GM19023 (cell line): ENCODE data around the gene N4BP2L1.
"Not testable (repeated sequence)": the region's sequence is repeated elsewhere in the genome, so short reads cannot be mapped to it uniquely, and the experiment has no call there.

Experiments used
- ATAC-seq: cut with Tn5 transposase; IDR thresholded peaks from one replicate; pipeline ENCODE4 v1.9.1; 2021; ENCODE audit warnings: mild to moderate bottlenecking, moderate library complexity; ENCODE audit not compliant: unreplicated experiment

Gene N4BP2L1

DNA sequence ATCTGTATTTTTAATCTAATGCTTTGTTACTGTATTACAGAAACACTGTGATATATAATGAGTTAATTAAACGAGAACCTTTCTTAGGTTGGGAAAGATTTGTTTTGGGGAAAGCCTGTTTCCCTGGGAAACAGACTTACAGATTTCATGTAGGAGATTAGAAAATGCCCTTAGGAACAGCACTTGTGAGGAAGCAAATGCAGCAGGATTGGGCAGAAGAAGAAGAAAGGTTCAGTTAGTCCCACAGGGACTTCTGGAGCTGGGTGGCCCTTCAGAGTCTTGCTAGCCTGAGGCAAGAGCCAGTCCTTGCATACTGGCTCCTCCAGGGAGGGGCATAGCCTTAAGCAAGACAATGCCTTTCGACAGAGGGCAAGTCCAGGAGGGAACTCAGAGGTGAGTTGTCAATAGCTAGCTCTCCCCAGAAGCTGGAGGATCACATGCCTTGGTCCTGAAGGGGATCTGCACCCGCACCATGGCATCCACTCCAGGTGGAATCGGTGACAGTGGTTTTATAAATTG lies 36.8 kb downstream of the N4BP2L1 start:
- no peak for ATAC-seq

DNA sequence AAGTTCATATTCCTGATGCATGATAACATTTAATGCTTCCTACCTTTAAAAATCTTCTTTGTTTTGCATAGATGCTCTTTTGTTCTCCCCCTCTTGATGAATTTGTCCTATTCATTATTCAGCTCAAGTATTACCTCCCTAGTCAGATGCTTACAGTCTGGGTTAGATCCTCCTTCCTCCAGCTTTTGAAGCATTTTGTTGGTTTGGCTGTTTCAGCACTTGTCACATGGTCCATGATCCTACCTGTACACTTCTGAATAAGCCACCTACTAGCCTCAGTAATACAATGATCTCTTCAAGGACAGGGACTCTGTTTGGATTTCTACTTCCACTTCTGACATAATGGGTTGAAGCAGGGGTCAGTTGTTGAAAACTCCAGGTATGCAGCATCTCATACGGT lies 37.4 kb downstream of the N4BP2L1 start:
- no peak for ATAC-seq

DNA sequence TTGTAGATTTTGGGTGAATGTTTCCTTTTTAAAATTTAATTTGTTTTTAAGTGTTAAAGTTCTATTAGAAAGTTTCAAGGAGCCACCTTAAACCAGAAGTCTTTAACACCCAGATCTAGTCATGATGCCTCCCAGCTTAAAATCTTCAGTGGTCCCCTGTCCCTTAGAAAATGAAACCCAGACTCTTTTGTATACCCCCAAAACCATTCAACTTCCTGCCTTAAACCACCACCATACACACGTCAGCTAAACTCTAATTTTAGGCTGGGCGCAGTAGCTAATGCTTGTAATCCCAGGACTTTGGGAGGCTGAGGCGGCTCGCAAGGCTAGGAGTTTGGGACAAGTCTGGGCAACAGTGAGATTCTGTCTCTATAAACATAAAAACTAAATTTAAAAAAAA lies 37.9 kb downstream of the N4BP2L1 start:
- no peak for ATAC-seq

DNA sequence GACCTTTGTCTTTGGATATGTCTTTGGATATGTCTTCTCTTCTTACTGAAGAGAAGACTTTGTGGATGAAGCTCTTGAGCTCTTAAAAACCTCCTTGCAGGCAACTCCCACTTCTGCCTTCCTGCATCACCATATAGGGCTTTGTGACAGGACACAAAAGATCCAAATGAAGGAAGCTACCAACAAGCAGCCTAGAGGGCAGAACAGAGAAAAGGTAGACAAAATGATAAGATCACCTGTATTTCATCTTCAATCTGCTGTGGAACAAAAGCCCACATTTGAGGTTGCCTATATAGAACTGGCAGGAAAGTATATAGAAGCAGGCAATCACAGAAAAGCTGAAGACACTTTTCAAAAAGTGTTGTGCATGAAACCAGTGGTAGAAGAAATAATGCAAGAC lies 42.5 kb downstream of the N4BP2L1 start:
- ATAC-seq = no peak

DNA sequence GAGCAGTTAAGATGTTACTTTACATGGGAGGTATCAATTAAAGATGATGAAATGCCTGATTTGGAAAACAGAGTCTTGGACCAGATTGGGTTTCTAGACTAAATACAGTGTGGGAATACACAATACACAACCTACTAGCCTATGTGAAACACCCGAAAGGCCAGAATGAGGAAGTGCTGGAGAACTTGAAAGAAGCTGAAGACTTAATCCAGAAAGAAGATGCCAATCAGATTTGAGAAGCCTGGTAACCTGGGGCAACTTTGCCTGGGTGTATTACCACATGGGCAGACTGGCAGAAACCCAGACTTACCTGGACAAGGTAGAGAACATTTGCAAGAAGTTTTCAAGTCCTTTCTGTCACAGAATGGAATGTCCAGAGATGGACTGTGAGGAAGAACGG lies 43.2 kb downstream of the N4BP2L1 start:
- ATAC-seq = no peak

DNA sequence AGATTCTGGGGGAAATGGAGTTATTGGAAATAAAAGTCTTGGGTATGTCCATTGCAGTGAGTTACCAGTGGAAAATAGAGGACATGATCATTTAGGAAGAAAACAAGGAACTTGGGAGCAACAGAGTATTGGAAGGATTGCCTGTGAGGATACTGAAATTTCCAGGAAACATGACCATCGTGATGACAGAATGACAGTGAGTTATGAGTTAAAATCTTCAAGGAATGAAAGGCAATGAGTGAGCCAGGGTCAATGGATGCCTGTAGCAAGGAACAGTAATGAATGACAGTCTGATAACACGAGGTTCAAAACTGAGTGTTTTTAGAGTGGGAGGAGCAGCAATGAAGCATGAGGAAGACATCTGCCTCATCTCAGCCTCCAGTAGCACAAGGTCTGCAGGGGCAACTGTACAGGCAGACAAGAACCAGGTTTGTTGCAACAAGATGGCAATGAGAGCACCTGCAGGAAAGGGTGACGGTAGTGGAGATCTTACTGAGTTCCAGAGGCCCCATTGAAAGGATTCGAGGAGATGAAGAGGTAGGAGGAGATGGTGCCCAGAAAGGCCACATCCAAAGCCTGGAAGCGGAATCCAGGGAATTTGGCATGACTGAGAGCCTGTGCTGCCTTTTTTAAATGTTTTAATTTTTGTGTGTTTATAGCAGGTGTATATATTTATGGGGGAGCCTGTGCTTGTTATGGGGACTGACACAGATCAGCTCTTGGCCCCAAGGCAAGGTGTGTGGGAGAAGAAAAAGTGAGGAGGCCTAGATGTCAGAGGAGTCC lies 43.9 kb downstream of the N4BP2L1 start:
- no peak for ATAC-seq

DNA sequence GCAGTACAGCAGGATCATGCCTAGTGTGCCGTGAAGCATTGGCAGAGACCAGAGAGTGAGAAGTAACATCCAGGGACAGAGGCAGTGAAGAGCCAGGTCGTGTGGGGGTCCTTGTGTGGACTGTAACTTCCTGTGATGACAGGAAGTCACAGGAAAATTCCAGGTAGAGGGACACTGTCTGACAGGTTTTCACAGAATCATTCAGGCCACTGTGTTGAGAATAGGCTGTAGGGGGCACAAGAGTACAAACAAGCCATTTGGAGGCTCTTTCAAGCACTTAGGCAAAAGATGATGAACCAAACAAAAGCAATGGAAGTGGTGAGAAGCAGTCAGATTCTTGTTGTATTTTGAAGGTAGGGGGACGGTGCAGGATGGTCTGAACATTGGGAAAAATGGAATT lies 46.4 kb downstream of the N4BP2L1 start:
- ATAC-seq = no peak

DNA sequence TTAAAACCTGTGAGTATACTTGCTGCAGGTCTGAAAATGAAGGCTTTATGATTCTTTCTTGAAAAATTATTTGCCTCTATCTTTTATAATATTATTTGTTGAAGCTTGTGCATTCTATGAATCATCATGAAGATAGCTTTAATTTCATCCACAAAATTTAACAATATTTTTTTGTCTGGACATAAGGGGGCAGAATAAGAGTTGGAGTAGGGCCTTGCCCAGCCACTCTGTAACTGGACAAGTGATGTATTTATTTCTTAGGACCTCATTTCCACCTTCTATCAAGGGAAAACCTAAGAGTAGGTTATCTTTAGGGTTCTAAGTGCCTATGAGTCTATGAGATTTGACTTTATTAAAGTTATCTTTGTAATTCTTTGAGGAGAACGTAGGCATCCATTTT lies 49.9 kb downstream of the N4BP2L1 start:
- ATAC-seq = no peak

DNA sequence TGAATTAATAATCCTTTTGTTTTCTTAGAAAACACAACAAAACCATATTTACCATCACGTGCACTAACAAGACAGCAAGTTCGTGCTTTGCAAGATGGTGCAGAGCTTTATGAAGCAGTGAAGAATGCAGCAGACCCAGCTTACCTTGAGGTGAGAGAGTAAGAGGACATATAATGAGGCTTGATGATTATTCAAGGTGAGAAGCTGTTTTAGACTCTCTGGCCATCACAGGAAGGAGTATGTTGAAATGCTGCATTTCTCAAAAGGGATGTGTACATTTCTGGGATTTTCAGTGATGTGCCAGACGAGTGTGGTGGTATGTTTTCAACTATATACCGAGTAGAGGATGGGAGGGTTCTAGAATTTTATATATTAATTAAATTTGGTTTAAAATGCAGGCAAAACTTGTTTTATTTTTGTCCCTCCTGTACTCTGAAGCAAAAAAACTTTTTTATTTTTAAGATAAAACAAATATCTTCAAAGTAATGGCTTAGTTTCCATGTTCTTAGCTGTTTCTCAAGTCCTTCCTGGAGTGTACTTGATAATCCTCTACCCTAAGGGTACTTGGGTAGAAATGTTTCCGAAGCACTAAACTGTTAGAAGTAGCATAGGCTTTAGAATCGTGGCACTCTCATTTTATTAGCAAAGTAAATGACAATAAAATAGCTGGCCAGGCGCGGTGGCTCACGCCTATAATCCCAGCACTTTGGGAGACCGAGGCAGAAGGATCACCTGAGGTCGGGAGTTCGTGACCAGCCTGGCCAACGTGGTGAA lies 51.1 kb downstream of the N4BP2L1 start:
- ATAC-seq = no peak

DNA sequence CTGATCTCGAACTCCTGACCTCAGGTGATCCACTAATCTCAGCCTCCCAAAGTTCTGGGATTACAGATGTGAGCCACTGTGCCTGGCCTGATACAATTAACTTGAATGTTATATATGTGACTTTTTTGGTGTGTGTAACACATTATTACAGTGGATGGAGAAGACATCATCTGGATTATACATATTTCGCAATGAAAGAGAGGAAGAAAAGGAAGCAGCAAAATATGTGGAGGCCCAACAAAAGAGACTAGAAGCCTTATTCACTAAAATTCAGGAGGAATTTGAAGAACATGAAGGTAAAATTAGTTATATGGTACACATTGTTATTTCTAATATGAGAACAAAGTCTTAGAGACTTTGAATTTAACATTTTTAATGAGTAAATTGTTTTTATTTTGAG lies 57.1 kb downstream of the N4BP2L1 start:
- no peak for ATAC-seq

DNA sequence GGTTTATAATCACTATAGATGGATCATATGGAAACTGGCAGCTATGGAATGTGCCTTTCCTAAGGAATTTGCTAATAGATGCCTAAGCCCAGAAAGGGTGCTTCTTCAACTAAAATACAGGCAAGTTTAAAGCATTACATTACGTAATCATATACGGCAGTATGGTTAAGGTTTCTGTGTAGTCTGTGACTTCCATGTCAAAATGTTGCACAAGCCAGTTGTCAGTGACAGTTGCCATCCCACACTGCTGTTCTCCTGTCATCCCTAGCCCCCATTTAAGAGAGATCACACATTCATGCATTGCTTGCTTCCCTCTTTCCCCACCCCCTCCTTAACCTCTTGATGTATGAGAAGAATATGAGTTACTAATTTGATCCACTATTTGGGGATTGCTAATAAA lies 65.4 kb downstream of the N4BP2L1 start:
- ATAC-seq = no peak

DNA sequence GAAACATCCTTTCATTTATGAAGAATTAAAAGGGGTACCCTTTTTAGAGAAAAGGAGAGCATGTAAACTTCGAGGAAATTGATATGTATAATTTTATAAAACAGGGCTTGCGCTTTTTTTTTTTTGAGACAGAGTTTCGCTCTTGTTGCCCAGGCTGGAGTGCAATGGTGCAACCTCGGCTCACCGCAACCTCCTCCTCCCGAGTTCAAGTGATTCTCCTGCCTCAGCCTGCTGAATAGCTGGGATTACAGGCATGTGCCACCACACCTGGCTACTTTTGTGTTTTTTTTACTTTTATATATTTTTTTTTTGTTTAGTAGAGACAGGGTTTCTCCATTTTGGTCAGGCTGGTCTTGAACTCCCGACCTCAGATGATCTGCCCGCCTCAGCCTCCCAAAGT lies 72.0 kb downstream of the N4BP2L1 start:
- not testable (repeated sequence) for ATAC-seq

DNA sequence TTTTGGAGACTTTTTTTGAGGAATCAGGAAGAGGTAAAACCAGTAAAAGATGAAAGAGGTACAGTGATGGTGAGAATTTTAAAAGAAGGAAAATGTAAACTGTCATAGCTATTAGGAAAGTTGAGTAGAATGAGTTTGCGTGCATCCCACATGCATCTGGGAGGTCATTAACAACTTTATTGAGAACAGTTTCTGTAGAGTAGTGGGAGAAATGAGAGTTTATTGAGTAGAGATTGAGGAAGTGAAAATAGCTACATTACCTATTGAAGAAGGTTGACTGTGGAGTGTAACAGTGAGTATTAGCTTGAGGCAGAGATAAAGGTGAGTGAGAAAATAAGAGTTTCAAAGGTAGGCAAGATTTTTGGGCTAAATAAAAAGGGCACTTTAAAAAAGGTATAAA lies 73.9 kb downstream of the N4BP2L1 start:
- ATAC-seq = no peak

DNA sequence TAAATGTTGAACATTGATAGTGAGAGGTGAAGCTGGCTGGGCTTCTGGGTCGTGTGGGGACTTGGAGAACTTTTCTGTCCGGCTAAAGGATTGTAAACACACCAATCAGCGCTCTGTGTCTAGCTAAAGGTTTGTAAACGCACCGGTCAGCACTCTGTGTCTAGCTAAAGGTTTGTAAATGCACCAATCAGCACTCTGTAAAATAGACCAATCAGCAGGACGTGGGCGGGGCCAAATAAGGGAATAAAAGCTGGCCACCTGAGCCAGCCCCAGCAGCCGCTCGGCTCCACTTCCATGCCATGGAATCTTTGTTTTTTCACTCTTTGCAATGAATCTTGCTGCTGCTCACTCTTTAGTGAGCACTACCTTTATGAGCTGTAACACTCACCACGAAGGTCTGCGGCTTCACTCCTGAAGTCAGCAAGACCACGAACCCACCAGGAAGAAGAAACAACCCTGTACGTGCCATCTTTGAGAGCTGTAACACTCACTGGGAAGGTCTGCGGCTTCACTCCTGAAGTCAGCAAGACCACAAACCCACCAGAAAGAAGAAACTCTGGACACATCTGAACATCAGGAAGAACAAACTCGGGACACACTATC lies 77.0 kb downstream of the N4BP2L1 start:
- ATAC-seq = not testable (repeated sequence)
